Measurements from ENCODE around the gene PPP1R3F. TPM values are rescaled to one million over a fixed set of nuclear protein-coding genes. Genes with fewer than 3 reads are reported as not detected.
A peak's percentile ranks its signal among the peaks of the same experiment; 100 is the strongest.

PPP1R3F gene
- polyA plus RNA-seq, 2 of the 4 experiments (the other 2 are of a cell fraction) = 3.0 to 5.2 TPM

DNA sequence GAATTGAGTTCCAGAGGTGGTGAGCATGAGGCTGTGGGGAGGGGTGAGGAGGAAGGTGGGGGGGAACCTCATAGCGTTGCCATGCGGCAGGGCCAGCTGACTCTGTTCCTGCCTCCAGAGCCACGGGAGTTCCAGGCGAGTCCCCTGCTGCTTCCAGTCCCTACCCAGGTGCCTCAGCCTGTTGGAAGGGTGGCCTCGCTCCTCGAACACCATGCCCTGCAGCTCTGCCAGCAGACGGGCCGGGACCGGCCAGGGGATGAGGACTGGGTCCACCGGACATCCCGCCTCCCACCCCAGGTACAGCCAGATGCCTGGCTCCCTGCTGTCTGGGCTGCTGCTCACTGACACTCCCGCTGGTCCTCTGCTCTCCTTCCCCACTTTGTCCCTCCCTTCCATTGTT, 26.4 kb upstream of the PPP1R3F start (continued):
- TF ChIP-seq CBX2 (IDR thresholded peaks at IDR 0.05; ENCODE audit: borderline replicate concordance, low read depth) (no peak), NR3C1 (IDR thresholded peaks at IDR 0.05) (no peak), RARB (CRISPR knock-in tag; IDR thresholded peaks at IDR 0.05) (no peak)

DNA sequence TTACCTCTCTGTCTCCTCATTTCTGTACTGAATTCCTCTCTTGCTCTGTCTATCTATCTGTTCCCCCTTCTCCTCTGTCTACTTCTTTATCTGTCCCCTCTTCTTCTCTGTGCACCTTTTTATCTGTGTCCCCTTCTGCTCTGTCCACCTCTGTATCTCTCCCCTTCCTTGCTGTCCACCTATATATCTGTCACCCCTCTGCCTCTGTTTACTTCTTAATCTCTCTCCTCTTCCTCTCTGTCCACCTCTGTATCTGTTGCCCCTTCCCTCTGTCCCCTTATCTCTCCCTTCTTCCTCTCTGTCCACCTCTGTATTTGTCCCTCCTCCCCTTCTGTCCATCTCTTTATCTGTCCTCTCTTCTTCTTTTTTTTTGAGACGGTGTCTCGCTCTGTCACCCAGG, 25.4 kb upstream of the PPP1R3F start:
- ATAC-seq (no peak), DNase-seq (ENCODE audit: low read depth in 1 of 2, low spot score in 1 of 2) (no peak), FAIRE-seq (peak; percentile 43)
- Histone ChIP-seq H3K27ac (no peak overlapping the region), H3K4me3 (no peak overlapping the region), H3K9me3 (no peaks in the 10 kb centered on the region), H3K4me1 (peaks cover 9% of the 10 kb centered on the region), H3K4me2 (no peak overlapping the region)
- WGBS (ENCODE audit: missing lambda C conversion rate) = 100% methylated on average over 2 of the region's 2 CpGs
- ChIA-PET CTCF (no interaction called here), POLR2A (no interaction called here)
- TF ChIP-seq CEBPB (IDR thresholded peaks at IDR 0.05) (no peak), BHLHE40 (IDR thresholded peaks at IDR 0.05; ENCODE audit: low read depth, low read length) (no peak), ZC3H11A (IDR thresholded peaks at IDR 0.05) (no peak), RNF2 (IDR thresholded peaks at IDR 0.05; ENCODE audit: borderline replicate concordance, low read depth) (no peak), CHD2 (IDR thresholded peaks at IDR 0.05; ENCODE audit: low read length, partially characterized antibody) (no peak)
- TF ChIP-seq, protein P1, sequence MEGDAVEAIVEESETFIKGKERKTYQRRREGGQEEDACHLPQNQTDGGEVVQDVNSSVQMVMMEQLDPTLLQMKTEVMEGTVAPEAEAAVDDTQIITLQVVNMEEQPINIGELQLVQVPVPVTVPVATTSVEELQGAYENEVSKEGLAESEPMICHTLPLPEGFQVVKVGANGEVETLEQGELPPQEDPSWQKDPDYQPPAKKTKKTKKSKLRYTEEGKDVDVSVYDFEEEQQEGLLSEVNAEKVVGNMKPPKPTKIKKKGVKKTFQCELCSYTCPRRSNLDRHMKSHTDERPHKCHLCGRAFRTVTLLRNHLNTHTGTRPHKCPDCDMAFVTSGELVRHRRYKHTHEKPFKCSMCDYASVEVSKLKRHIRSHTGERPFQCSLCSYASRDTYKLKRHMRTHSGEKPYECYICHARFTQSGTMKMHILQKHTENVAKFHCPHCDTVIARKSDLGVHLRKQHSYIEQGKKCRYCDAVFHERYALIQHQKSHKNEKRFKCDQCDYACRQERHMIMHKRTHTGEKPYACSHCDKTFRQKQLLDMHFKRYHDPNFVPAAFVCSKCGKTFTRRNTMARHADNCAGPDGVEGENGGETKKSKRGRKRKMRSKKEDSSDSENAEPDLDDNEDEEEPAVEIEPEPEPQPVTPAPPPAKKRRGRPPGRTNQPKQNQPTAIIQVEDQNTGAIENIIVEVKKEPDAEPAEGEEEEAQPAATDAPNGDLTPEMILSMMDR (IDR thresholded peaks at IDR 0.05) = no peak
- TF ChIP-seq, protein P2, sequence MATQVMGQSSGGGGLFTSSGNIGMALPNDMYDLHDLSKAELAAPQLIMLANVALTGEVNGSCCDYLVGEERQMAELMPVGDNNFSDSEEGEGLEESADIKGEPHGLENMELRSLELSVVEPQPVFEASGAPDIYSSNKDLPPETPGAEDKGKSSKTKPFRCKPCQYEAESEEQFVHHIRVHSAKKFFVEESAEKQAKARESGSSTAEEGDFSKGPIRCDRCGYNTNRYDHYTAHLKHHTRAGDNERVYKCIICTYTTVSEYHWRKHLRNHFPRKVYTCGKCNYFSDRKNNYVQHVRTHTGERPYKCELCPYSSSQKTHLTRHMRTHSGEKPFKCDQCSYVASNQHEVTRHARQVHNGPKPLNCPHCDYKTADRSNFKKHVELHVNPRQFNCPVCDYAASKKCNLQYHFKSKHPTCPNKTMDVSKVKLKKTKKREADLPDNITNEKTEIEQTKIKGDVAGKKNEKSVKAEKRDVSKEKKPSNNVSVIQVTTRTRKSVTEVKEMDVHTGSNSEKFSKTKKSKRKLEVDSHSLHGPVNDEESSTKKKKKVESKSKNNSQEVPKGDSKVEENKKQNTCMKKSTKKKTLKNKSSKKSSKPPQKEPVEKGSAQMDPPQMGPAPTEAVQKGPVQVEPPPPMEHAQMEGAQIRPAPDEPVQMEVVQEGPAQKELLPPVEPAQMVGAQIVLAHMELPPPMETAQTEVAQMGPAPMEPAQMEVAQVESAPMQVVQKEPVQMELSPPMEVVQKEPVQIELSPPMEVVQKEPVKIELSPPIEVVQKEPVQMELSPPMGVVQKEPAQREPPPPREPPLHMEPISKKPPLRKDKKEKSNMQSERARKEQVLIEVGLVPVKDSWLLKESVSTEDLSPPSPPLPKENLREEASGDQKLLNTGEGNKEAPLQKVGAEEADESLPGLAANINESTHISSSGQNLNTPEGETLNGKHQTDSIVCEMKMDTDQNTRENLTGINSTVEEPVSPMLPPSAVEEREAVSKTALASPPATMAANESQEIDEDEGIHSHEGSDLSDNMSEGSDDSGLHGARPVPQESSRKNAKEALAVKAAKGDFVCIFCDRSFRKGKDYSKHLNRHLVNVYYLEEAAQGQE (IDR thresholded peaks at IDR 0.05) = no peak

DNA sequence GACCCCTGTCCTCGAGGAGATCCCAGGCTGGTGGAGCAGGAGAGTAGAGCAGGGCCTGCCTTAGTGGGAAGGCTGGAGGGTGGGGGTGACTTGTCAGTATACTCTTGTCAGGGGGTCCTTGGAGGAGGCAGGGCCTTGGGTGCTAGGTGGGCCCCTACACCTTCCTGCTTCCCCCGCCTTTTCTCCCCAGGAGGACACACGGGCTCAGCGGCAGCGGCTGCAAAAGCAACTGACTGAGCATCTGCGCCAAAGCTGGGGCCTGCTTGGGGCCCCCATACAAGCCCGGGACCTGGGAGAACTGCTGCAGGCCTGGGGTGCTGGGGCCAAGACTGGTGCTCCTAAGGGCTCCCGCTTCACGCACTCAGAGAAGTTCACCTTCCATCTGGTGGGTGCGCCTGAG, 23.1 kb upstream of the PPP1R3F start:
- FAIRE-seq (no peak), ATAC-seq (no peak), DNase-seq (ENCODE audit: low read depth in 1 of 2, low spot score in 1 of 2) (no peak)
- Histone ChIP-seq H3K4me1 (peaks cover 9% of the 10 kb centered on the region), H3K27ac (no peak overlapping the region), H3K4me3 (no peak overlapping the region), H3K4me2 (no peak overlapping the region), H3K9me3 (no peaks in the 10 kb centered on the region)
- ChIA-PET CTCF (no interaction called here), POLR2A (no interaction called here)
- WGBS (ENCODE audit: missing lambda C conversion rate) = 80% methylated on average over 4 of the region's 10 CpGs
- TF ChIP-seq HDAC2 (IDR thresholded peaks at IDR 0.05) (no peak), RAD21 (conservative IDR thresholded peaks at IDR 0.05 in 1 of 2, IDR thresholded peaks at IDR 0.05 in 1 of 2) (no peak), CHD2 (IDR thresholded peaks at IDR 0.05; ENCODE audit: low read length, partially characterized antibody) (no peak), EHMT2 (IDR thresholded peaks at IDR 0.05; ENCODE audit: low read depth) (no peak), KDM5A (IDR thresholded peaks at IDR 0.05) (no peak), ESRRA (IDR thresholded peaks at IDR 0.05; ENCODE audit: borderline replicate concordance, low read length) (no peak), NPAS2 (CRISPR knock-in tag; IDR thresholded peaks at IDR 0.05; ENCODE audit: borderline replicate concordance) (no peak), CHD4 (IDR thresholded peaks at IDR 0.05; ENCODE audit: borderline replicate concordance) (no peak), NFE2L2 (conservative IDR thresholded peaks at IDR 0.05; ENCODE audit: low read length) (no peak), MAZ (IDR thresholded peaks at IDR 0.05; ENCODE audit: borderline replicate concordance, low read depth, low read length) (no peak), RCOR1 (IDR thresholded peaks at IDR 0.05; ENCODE audit: low read depth, low read length) (no peak), CBX2 (IDR thresholded peaks at IDR 0.05; ENCODE audit: borderline replicate concordance, low read depth) (no peak), RFX5 (IDR thresholded peaks at IDR 0.05) (no peak), EHF (CRISPR knock-in tag; IDR thresholded peaks at IDR 0.05) (no peak)
- TF ChIP-seq, protein P3, sequence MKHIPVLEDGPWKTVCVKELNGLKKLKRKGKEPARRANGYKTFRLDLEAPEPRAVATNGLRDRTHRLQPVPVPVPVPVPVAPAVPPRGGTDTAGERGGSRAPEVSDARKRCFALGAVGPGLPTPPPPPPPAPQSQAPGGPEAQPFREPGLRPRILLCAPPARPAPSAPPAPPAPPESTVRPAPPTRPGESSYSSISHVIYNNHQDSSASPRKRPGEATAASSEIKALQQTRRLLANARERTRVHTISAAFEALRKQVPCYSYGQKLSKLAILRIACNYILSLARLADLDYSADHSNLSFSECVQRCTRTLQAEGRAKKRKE (CRISPR knock-in tag; IDR thresholded peaks at IDR 0.05; ENCODE audit: low read depth) = no peak
- TF ChIP-seq, protein P1 (IDR thresholded peaks at IDR 0.05) = no peak
- TF ChIP-seq, protein P4, sequence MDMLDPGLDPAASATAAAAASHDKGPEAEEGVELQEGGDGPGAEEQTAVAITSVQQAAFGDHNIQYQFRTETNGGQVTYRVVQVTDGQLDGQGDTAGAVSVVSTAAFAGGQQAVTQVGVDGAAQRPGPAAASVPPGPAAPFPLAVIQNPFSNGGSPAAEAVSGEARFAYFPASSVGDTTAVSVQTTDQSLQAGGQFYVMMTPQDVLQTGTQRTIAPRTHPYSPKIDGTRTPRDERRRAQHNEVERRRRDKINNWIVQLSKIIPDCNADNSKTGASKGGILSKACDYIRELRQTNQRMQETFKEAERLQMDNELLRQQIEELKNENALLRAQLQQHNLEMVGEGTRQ (IDR thresholded peaks at IDR 0.05) = no peak
- TF ChIP-seq, protein P5, sequence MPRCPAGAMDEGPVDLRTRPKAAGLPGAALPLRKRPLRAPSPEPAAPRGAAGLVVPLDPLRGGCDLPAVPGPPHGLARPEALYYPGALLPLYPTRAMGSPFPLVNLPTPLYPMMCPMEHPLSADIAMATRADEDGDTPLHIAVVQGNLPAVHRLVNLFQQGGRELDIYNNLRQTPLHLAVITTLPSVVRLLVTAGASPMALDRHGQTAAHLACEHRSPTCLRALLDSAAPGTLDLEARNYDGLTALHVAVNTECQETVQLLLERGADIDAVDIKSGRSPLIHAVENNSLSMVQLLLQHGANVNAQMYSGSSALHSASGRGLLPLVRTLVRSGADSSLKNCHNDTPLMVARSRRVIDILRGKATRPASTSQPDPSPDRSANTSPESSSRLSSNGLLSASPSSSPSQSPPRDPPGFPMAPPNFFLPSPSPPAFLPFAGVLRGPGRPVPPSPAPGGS (IDR thresholded peaks at IDR 0.05) = no peak
